GM12873 (cell line): ENCODE measurements around the gene LYST.

Experiments
- CTCF ChIP-seq: IDR thresholded peaks from 2 replicates; pipeline ENCODE4 v1.5.1; 2012; ENCODE audit warnings: low read depth, mild to moderate bottlenecking, moderate library complexity, low read length, control low read depth; ENCODE audit not compliant: insufficient read depth; ENCODE audit errors: missing control alignments

The LYST gene

GRCh38 chr1:235873045-235873444, 6.3 kb upstream of the LYST start:
- TF ChIP-seq CTCF, result no peak

GRCh38 chr1:235872270-235872669, 5.6 kb upstream of the LYST start:
- TF ChIP-seq CTCF, result no peak

GRCh38 chr1:235867903-235868469, 1.3 kb upstream of the LYST start:
- no peak for TF ChIP-seq CTCF

GRCh38 chr1:235866913-235867845, 473 bp upstream of the LYST start:
- no peak for TF ChIP-seq CTCF

GRCh38 chr1:235865565-235866204, 1.0 kb downstream of the LYST start:
- no peak for TF ChIP-seq CTCF

- no peak for TF ChIP-seq CTCF
Measured at GRCh38 chr1:235864931-235865525, 1.7 kb downstream of the LYST start.

- no peak for TF ChIP-seq CTCF
Measured at GRCh38 chr1:235864469-235864868, 2.2 kb downstream of the LYST start.
